Left forelimb (tissue), 1 donor: ENCODE data around the gene EHD1.

Source experiments
- DNase-seq: peaks from one replicate; pipeline ENCODE4 v3.0.0-alpha.2; 2018; ENCODE audit warnings: low spot score

The EHD1 gene

DNA sequence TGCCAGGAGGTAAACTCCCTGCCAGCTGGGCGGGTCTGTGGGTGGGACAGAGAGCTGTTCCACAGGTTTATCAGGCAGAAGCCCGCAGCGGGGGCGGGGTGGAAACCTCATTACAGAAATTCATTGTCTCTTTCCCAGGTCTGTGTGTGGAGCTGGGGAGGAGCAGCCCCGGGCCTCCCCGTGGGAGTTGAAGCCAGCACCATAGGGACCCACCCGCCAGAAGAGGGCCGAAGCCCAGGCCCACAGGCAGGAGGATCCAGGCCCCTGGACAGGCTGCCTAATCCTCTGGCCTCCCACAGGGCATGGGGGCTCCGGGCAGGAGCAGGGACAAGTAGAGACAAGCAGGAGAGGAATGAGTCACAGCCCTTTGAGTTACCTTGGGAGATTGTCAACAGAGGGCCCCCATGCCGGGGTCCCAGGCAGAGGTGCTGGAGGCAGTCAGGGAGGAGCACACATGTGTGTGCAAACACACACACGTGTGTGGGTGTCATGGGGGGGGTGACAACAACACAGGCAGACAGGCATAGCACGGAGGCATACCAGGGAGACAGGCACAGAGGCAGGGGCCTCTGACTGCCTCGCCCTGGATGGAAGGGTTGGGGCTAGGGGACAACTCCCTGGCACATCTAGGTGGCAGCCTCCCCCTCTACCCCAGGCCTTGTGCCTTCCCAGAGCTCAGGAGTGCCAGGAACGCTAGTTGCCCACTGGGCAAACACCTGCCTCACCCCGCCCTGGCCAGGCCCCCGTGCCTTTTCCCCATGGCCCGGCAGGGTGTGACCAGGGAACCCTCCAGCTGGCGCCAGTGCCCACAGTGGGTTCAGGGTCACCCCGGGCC is 35.4 kb downstream of the EHD1 start:
- DNase-seq, result no peak

DNA sequence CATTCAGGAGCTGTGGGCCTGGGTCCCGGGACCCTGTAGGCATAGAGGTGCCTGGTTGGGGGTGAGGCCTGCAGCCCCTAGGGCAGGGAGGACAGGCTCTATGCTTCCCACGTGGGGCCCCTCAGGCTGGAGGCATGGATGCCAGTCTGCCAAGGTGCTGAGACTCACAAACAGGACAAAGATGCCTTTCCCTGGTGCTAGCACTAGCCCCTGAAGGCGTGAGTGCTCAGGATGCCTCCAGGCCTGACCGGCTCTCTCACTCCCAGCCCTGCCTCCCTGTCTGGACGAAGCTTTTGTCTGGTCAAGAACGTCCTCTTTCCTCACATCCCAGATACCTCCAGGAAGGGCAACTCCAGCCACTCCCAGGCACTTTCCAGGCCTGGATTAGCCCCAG is 36.1 kb downstream of the EHD1 start:
- DNase-seq, result no peak

DNA sequence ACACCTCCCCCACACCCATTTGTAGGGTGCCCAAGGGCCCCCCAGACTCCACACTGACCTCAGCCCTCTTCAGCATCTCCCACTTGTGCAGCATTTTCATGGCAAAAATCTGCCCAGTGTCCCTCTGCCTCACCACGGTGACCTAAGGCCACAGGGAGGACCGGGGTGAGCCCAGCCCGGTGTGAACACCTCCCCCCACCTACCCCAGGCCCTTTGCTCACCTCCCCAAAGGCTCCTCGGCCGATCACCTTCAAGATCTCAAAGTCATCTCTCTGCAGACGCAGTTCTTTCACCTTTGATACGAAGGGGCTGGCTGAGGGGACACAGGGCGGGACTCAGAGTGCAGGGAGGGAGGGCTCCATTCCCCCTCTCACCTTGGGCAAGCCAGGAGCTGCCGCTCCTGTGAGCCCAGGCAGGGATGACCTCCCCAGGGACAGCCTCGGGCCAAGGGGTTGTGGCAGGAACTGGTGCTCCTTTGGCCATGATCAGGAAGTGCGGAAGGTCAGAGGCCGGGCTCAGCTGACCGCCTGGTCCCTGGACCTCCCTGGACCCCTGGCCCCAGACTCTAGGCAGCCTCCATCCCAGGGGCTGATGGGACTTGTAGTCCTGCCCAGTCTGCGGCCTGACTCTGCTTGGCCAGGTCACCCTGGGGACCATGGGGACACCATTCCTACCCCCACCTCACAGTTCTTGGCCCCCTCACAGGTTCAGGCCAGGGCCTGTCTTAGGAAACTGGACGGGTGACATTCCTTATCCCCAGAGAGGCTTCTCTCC is 36.6 kb downstream of the EHD1 start:
- no peak for DNase-seq

DNA sequence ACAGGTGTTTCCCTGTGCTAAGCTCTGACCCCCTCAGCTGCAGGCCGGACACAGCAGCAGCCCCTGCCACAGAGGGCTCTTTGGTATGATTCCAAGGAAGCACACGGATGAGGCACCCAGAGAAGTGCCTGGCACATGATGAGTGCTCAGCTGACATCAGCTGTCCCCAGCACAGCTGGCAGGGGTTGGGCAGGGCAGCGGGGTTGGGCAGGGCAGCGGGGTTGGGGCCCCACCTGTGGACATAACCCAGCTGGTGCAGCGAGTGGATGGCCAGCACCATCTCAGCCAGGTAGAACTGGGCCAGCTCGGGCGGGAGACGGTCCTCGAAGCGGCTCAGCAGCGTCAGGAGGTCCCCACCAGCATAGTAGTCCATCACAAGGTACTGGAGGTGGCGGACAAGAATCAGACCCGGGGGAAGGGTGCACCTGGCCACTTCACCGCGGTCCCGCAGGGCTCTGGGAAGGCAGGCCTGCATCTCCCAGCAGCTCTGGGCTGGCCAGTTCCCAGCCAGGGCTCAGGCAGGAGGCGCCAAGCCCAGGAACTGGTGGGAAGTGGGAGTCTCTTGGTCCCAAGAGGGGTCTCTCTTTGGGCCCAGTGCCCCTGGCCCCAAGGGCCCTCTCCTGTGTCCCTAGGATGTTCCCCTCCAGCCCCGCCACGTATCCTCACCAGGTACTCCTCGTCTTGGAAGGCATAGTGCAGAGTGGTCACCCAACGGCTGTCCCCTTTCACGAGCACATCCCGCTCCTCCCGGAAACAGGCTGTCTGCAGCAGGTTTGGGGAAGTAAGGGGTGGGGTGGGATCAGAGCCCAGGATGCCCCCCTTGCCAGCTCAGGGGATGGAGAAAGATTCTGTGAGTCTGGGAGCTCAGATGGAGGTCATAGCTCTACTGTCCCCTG is 38.3 kb downstream of the EHD1 start:
- DNase-seq, result no peak

DNA sequence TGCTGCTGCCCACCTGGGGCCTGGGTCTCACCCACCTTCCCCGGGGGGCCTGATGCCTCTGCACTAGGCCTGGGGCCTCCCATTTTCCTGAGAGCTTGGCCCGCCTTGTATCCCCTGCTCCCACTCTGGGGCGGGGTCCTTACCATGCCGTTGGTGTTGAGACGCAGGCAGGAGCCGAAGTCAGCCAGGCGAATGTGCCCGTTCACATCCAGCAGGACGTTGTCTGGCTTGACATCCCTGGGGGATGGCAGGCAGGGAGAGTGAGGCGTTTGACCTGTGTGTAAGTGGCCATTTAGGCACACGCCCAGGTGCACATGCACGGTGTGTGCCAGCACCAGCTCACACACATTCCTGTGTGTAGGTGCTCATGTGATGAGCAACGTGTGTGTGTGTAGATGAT is 39.1 kb downstream of the EHD1 start:
- DNase-seq, result no peak

DNA sequence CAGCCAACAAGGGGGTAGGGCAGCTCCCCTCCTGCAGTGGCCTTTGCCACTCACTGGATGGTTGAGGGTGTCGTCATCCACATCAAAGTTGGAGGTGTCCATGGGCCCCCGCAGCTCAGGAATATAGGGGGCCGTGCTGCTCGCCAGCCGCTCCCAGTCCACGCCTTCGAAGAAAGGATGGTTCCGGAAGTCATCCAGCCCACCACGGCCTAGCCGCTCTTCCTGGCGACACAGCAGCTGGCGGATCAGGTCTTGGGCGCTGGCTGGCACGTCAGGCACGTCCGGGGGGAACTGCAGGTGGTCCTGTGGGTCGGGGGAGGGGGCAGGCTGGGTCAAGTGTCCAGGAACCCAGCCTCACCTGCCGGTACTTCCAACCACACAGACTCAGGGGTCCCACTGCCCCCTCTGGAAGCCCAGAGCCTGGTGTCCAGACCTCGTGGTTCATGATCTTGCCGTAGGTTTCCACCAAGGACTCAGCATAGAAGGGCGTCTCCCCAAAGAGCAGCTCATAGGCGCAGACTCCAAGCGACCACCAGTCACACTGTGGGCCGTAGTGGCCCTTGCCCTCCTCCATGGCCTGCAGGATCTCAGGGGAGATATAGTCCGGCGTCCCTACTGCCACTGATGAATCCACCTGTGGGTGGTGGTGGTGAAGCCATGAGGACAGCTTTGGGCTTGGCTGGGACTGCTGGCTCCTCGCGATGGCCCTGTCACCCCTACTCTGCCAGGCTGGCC is 39.7 kb downstream of the EHD1 start:
- no peak for DNase-seq

DNA sequence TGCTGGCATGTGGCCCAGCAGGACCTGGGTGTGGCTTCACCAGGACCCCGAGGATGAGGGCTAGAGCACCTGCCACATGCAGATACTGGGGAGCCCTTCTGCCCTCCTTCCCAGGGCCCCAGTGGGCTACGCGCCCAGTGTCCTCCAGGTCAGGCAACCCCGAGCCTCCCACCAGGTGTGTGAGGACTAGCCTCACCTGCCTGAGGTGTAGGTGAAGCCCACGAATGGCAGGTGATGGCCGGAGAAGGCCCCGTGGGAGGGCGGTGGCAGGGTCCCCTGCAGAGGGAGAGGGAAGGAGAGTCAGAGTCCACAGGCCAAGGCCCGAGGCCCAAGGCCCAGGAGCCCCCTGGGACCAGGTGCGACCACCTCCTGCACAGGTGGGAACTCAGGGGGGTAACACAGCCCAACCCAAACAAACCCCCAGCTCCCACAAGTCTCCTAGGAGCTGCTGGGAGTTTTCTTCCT is 40.5 kb downstream of the EHD1 start:
- no peak for DNase-seq

DNA sequence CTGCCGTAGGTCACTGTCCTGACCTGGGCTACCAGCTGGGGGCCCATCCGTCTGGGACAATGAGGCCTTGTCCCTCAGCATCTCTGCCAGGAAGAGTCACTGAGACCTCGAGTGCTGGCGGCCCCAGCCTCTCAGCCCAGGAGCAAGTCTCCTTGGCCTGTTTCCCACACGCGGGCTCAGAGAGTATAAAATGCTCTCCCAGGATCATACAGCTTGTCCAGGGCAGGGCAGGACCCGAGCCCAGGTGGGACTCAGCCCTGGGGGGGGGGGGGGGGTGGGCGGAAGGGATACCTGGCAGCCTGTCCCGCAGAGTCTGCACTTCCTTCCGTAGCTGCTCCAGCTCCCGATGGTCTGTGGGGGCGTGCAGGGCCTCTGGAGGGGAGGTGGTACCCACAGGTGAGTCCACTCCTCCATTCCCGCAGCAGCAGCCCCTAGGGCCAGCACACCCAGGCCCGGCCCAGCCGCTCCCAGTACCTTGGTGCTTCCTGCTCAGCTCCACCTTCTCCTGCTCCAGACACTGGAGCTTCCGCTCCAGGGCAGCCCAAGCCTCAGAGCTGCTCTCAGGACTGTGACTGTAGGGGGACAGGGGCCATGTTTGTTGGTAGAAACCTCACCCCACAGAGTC is 41.9 kb downstream of the EHD1 start:
- DNase-seq, result no peak

DNA sequence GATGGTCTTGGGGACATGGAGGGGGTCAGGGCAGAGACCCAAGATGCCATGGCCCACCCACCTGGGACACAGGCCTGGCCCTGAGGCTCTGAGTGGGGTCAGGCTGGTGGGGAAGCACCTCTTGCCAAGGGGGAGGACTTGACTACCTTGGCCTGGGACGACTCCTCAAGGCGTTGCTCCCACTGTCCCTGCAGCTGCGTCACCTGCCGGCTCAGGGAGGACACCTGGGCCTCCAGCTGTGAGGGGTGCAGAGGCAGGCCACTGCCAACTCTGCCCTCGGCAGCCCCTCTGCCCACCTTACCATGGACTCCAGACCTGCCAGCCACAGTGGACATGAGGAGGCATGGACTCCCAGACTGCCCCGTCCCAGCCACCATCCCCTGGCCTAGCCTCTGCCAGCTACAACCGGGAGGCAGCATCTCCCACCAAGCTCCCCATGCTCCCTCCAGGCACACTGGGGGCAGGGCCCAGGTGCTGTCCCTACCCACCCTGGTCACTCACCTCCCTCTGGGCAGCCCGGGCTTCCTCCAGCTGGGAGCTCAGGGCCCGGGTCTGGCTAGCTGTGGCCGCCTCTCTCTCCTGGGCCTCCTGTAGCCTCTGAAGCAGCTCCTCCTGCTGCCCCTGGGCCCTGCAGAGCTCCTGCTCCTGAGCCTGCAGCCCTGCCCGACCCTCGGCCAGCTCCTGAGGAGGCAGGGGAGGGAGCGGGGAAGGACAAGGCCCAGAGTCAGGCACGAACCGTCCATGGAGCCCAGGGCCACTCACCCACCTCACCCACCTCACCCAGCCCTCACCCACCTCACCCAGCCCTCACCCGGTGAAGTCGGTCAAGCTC is 42.6 kb downstream of the EHD1 start:
- no peak for DNase-seq

DNA sequence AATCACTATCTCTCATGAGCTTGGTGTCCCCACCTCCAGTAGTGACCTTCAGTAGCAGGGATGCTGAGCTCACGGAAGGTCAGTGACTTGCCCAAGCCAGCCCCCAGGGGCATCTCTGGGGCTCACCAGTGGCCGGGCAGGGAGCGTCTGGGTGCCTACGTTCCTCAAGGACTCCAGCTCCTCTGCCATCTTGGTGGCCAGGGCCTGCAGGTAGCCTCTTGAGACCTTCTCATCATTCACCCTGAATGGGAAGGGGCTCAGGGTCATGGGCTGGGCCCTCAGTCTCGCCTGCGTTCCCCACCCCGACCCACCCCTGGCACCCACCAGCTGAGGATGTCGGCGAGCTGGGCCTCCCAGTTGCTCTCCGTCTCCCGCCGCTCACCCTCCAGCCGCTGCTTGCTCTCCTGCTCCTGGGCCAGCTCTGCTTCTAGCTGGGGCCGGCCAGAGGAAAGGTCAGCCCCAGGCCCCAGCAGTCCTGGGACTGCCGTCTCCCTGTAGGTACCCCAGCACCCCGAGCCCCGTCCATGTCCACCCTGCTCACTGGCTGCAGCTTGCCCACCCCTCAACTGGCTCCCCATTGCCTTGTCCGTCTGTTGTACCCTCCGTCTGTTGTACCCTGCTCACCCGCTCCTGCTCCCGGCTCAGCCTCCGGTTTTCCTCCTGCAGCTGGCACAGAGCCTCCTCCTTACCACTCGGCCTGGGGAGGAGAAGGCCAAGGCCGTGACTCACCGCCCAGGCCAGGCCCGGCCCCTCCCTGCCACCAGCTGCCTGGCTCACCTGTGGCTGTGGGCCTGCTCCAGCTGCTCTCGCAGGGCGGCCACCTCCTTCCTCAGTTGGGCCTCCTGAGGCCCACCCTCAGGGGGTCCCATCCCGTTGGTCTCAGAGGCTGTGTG is 43.5 kb downstream of the EHD1 start:
- no peak for DNase-seq

DNA sequence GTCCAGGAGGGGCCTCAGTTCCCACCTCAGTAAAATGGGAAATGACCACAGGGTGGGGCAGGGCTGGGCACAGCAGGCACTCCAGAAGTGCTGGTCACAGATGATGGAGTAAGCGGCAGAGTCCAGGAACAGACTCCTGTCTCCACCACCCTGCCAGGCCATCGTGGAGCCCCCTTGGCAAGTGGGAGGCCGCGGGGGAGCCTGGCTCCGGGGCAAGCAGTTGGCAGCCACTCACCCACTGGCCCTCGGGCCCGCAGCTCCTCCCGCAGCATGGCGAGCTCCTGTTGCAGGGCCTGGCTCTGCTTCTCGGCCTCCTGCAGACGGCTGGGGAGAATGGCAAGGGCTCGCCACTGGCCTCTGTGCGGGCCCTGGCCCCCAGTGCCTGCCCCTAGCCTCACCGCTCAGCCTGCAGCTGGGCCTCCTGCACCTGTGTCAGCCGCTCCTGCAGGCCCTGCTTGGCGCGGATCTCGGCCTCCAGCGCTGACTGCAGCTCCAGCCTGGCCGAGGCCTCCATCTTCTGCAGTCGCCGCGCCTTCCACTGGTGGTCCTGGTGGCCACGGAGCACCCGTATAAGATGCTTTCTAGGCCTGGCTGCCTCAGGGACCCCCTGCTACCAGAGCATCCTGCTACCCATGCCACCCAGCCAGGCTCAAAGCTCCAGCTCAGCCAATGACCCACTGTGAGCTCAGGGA is 44.2 kb downstream of the EHD1 start:
- DNase-seq, result no peak

DNA sequence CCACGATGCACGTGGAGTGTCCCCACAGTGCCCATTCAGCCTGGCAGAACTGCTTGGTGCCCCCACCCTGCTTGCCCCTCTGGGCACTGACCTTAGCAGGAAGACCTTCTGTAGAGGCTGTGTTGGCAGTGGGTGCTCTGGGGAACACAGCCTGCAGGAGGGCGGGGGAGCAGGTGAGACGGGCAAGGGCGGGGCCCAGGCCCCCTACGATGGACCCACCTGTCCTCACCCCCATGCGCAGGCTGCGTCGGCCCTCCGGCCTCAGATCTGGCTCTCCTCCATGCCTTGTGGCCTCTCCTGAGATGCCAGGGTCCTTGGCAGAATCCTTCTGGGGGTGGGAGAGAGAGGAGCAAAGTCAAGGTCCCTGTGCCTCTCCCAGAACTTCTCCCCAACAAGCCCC is 44.9 kb downstream of the EHD1 start:
- DNase-seq, result no peak

DNA sequence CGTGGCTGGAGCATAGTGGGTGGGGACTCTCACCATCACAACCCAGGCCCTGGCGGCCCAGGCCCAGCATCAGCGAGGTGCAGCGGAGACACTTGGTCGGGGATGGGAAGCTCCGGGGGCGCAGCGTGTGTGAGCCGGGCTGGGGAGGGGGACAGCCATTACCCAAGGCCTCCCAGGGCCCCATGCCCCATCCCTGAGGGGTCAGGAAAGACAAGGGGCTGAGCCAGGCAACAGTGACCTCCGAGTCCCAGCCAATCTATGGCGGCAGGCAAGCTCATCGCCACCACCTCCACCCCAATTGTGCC is 45.3 kb downstream of the EHD1 start:
- DNase-seq, result no peak

DNA sequence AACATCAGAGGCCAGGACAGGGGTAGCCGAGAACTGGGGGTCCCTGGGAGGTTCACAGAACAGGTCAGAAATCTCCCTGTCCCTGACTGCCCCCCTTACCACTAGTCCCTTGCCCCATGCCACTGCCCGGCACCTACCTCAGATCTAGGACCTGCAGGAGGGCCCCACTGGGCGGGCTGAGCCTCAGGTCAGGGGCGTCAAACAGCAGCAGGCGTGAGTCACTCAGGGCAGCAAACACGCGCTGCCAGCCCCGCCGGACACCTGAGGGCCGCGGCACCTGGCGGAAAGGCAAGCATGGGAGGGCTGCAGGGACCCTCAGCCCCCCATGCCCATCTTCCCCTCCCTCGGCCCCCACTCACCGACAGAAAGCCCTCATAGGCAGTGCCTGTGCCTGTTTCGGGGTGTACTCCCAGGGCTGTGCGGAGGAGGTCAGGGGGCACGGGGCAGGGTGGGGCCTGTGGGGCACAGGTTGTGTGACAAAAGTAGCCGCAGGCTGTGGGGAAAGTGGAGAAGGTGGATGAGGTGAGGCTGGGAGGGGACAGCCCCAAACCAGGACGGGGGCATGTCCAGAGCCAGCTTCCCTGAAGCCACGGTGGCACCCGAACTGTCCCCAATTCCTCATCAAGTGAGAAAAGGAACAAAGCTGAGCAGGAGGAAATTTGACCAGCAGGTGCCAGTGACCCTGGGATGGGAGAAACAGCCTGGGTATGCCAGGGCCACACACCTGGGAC is 45.8 kb downstream of the EHD1 start:
- DNase-seq, result no peak

DNA sequence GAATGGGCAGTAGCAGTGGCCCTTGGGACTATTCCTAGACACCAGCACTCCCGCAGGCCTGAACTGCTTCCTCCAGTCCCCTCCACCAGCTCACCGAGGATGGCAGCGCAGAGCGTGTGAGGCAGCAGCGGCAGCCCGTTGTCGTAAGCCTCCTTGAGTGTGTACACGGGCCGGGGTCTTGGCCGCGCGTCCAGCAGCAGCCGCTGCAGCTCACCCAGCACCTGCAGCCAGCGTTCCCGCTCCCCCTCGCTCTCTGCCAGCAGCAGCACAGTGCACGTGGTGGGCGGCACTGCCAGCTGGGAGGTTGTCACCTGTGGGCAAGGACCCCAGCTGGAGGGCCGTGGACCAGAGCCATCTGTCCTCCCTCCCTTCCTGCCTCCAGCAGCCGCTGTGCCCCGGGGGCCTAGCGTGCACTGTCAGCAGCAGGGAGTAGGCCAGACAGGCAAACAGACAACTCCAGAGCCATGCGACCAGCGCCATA is 47.0 kb downstream of the EHD1 start:
- no peak for DNase-seq

DNA sequence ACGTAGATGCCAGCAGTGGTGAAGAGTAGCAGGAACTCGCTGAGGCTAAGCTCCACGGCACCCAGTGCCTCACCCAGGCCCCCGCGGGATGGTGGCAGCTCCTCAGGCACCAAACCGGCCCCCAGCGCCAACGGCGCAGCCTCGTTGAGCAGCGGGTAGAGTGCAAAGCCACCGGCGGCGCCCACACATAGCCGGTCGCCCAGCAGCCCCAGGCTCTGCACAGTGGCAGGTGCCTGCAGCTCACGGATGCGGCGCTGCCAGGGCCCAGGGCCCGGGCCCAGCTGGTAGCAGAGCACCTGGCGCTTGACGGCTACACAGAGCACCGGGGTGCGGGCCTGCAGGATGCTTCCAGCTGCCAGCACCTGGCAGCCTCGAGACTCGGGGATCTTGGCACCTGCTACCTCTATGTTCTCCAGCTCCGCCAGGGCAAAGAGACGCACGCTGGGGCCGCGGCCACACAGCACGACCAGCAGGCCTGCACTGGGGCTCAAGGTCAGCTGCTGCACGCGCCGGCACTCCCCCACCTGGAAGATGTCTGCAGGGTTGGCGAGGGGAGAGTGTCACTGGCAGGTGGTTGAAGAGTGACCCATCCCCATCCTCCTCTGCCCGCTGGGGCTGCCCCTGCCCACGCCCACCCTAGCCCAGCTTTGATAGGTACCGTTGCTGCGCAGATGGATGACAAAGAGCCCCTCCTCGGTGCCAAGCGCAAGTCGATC is 48.7 kb downstream of the EHD1 start:
- DNase-seq, result no peak

DNA sequence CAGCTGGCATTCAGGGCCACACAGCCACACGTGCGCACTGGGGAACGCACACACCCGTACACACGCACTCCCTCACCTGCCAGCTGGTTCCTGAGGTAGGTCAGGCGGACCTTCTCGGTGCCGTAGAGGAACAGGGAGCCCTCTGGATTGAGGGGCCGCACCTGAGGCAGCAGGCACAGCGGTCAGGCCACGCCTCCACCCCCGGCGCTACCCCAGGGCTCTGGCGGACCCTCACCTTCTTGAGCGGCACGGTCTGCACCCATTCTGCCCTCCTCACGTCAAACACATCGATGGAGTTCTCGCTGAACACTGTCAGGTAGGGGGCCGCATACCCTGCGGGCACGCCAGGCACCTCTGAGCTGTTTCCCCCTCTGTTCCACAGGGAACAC is 51.0 kb downstream of the EHD1 start:
- DNase-seq, result no peak
